Natural killer cell (primary cell): ENCODE results near the gene BMPR1A. TPM values are rescaled to one million over a fixed set of nuclear protein-coding genes. Genes with fewer than 3 reads are reported as not detected.

ENCODE experiments used
- ATAC-seq, 3 donors: fragments of 150-1000 bp in 2 of 3; fragments of 200-7000 bp in 1 of 3; cut with Tn5 transposase; 1 replicate in 1 of 3; 2 replicates in 2 of 3; pipeline ENCODE4 v1.10.0; 2021; ENCODE audit warnings: mild to moderate bottlenecking in 2 of 3, moderate library complexity in 2 of 3
- DNase-seq, 2 donors: peaks; one replicate each; pipeline versions ENCODE4 v3.0.0 to v3.0.0-alpha.2; 2013 to 2021; ENCODE audit warnings: mixed read lengths in 1 of 2
- H3K27ac ChIP-seq: one replicate; pipeline ENCODE4 v1.5.1; 2013; ENCODE audit warnings: mild to moderate bottlenecking, low read length
- H3K27me3 ChIP-seq: one replicate; pipeline ENCODE4 v1.6.1; 2013; ENCODE audit warnings: low read length; ENCODE audit not compliant: control insufficient read depth, insufficient read depth
- H3K36me3 ChIP-seq: one replicate; pipeline ENCODE4 v1.6.1; 2013; ENCODE audit warnings: low read length; ENCODE audit not compliant: control insufficient read depth, insufficient read depth
- H3K4me1 ChIP-seq: one replicate; pipeline ENCODE4 v1.6.1; 2013; ENCODE audit warnings: low read length; ENCODE audit not compliant: control insufficient read depth, insufficient read depth
- H3K4me3 ChIP-seq: one replicate; pipeline ENCODE4 v1.5.1; 2013; ENCODE audit warnings: low read length
- H3K9me3 ChIP-seq: one replicate; pipeline ENCODE4 v1.6.1; 2013; ENCODE audit warnings: low read length; ENCODE audit not compliant: control insufficient read depth, insufficient read depth
- H3K27ac Mint-ChIP-seq, 2 donors: one replicate each; pipeline ENCODE4 v1.8.0; 2022; ENCODE audit warnings: mild to moderate bottlenecking in 2 of 2, mixed read lengths in 2 of 2, moderate library complexity in 1 of 2
- H3K27me3 Mint-ChIP-seq, 2 donors: one replicate each; pipeline ENCODE4 v1.8.0; 2022; ENCODE audit warnings: low read depth in 2 of 2, mixed read lengths in 2 of 2
- H3K36me3 Mint-ChIP-seq: one replicate; pipeline ENCODE4 v1.8.0; 2022; ENCODE audit warnings: mixed read lengths
- H3K4me1 Mint-ChIP-seq, 2 donors: one replicate each; pipeline ENCODE4 v1.8.0; 2022; ENCODE audit warnings: mixed read lengths in 2 of 2
- H3K4me3 Mint-ChIP-seq: one replicate; pipeline ENCODE4 v1.8.0; 2022; ENCODE audit warnings: mild to moderate bottlenecking, moderate library complexity, mixed read lengths
- H3K9me3 Mint-ChIP-seq, 2 donors: one replicate each; pipeline ENCODE4 v1.8.0; 2022; ENCODE audit warnings: mixed read lengths in 2 of 2
- WGBS: methylation state at CpG from one replicate; pipeline ENCODE4 v1.1.7; 2013; ENCODE audit warnings: missing lambda C conversion rate; ENCODE audit not compliant: insufficient coverage; 5-methylcytosine and 5-hydroxymethylcytosine counted together
- intact Hi-C: fragments of 100-400 bp; cut with micrococcal nuclease; formaldehyde crosslinking; loops from one replicate; pipeline ENCODE4 v1.14.2; 2022
- total RNA-seq, 4 donors: library from RNA; stranded (reverse); fragments of 120-200 nt in 1 of 4; gene quantifications; one replicate each; pipeline versions ENCODE4 v1.2.3 to v1.2.4, GENCODE V29; 2013 to 2022
- TF ChIP-seq, protein P1 (sequence below): fragments of 200-600 bp; IDR thresholded peaks from one replicate; pipeline ENCODE4 v1.8.0; 2022; ENCODE audit warnings: antibody characterized with exemption

Gene BMPR1A
- total RNA-seq, 3 donors from 2014 or later (not counting 1 experiment from before 2014, with no cell fraction given): 5.5 to 8.1 (median 7.7) TPM

DNA sequence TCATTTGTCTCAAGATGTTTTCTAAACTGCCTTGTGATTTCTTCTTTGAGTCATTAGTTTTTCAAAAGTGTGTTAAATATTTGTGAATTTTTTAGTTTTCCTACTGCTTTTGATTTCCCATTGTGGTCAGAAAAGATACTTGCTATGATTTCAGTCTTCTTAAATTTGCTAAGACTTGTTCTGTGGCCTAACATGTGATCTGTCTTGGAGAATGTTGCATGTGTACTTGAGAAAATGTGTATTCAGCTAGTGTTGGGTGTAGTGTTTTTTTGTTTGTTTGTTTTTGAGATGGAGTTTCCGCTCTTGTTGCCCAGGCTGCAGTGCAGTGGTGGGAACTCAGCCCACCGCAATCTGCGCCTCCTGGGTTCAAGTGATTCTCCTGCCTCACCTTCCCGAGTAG, 28.6 kb downstream of the BMPR1A start:
- ATAC-seq: no peak
- no peak overlapping the region for H3K27ac ChIP-seq
- peaks cover 3% of the 10 kb centered on the region for H3K9me3 ChIP-seq
- no peak overlapping the region for H3K27ac Mint-ChIP-seq
- H3K36me3 ChIP-seq: no peaks in the 10 kb centered on the region
- H3K4me3 Mint-ChIP-seq: no peak overlapping the region
- H3K36me3 Mint-ChIP-seq: no peaks in the 10 kb centered on the region
- 95% methylated on average over 4 of the region's 4 CpGs for WGBS
- DNase-seq: no peak
- intact Hi-C loops: no loop called here
- H3K4me3 ChIP-seq: no peak overlapping the region
- peaks cover 0 to 3% of the 10 kb centered on the region in 2 donors for H3K27me3 Mint-ChIP-seq
- H3K4me1 Mint-ChIP-seq: no peaks in the 10 kb centered on the region
- H3K9me3 Mint-ChIP-seq: peaks cover 2 to 4% of the 10 kb centered on the region in 2 donors
- H3K27me3 ChIP-seq: no peaks in the 10 kb centered on the region
- no peaks in the 10 kb centered on the region for H3K4me1 ChIP-seq
- TF ChIP-seq, protein P1, sequence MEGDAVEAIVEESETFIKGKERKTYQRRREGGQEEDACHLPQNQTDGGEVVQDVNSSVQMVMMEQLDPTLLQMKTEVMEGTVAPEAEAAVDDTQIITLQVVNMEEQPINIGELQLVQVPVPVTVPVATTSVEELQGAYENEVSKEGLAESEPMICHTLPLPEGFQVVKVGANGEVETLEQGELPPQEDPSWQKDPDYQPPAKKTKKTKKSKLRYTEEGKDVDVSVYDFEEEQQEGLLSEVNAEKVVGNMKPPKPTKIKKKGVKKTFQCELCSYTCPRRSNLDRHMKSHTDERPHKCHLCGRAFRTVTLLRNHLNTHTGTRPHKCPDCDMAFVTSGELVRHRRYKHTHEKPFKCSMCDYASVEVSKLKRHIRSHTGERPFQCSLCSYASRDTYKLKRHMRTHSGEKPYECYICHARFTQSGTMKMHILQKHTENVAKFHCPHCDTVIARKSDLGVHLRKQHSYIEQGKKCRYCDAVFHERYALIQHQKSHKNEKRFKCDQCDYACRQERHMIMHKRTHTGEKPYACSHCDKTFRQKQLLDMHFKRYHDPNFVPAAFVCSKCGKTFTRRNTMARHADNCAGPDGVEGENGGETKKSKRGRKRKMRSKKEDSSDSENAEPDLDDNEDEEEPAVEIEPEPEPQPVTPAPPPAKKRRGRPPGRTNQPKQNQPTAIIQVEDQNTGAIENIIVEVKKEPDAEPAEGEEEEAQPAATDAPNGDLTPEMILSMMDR: no peak

DNA sequence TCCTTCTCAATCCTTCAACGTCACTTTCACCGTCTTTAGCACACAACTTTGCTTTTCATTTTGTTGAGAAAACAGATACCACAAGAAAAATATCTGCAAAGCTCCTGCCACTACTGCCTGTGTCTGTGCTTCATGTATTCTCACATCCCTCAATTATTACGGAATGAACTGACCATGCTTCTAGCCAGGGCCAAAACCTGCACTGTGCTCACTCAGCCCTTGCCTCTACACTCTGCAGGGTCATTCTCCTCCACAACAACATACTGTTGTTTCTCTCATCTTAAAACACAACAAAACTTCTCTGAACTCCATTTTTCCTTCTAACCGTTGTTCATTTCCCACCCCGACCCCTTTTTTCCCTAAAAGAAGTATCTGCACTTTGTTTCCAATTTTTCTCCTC, 29.5 kb downstream of the BMPR1A start:
- 90% methylated on average over 5 of the region's 5 CpGs for WGBS
- H3K9me3 ChIP-seq: peaks cover 3% of the 10 kb centered on the region

DNA sequence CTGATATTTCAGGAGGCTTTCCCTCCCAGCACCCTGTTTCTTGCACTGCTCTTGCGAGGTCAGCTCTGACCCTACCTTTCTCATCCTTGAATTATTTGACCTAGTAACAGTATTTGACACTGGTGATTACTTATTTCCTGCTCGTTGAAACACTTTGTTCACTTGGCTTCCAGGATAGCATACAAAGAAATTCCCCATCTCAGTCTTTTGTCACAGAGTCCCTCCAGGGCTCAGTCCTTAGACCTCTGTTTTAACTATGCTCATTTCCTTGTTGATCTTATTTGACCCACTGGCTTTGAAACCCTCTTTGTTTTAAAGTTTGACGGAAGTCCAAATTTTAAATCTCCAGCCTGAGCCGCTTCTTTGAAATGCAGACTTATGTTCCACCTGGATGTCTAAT, 29.9 kb downstream of the BMPR1A start:
- intact Hi-C loops: no loop called here
- DNase-seq (no peak), ATAC-seq (no peak)
- H3K27ac ChIP-seq: no peak overlapping the region
- H3K36me3 ChIP-seq: no peaks in the 10 kb centered on the region
- no peak overlapping the region for H3K4me3 Mint-ChIP-seq
- H3K27me3 ChIP-seq: no peaks in the 10 kb centered on the region
- no peak overlapping the region for H3K4me3 ChIP-seq
- peaks cover 3 to 4% of the 10 kb centered on the region in 2 donors for H3K9me3 Mint-ChIP-seq
- TF ChIP-seq, protein P1: no peak
- no peaks in the 10 kb centered on the region for H3K4me1 ChIP-seq
- H3K4me1 Mint-ChIP-seq: no peaks in the 10 kb centered on the region
- WGBS: 75% methylated on average over 4 of the region's 4 CpGs
- no peak overlapping the region for H3K27ac Mint-ChIP-seq
- H3K27me3 Mint-ChIP-seq: peaks cover 0 to 3% of the 10 kb centered on the region in 2 donors
- peaks cover 3% of the 10 kb centered on the region for H3K9me3 ChIP-seq
- no peaks in the 10 kb centered on the region for H3K36me3 Mint-ChIP-seq

More for the DNA sequence above, 29.5 kb downstream of the BMPR1A start:
- Histone ChIP-seq H3K4me1 (no peaks in the 10 kb centered on the region), H3K4me3 (no peak overlapping the region), H3K27me3 (no peaks in the 10 kb centered on the region), H3K36me3 (no peaks in the 10 kb centered on the region), H3K27ac (no peak overlapping the region)
- no peak overlapping the region for H3K27ac Mint-ChIP-seq
- no peaks in the 10 kb centered on the region for H3K36me3 Mint-ChIP-seq
- intact Hi-C loops: no loop called here
- ATAC-seq (no peak), DNase-seq (no peak)
- TF ChIP-seq, protein P1: no peak
- no peak overlapping the region for H3K4me3 Mint-ChIP-seq
- H3K27me3 Mint-ChIP-seq: peaks cover 0 to 3% of the 10 kb centered on the region in 2 donors
- H3K4me1 Mint-ChIP-seq: no peaks in the 10 kb centered on the region
- H3K9me3 Mint-ChIP-seq: peaks cover 3 to 4% of the 10 kb centered on the region in 2 donors

DNA sequence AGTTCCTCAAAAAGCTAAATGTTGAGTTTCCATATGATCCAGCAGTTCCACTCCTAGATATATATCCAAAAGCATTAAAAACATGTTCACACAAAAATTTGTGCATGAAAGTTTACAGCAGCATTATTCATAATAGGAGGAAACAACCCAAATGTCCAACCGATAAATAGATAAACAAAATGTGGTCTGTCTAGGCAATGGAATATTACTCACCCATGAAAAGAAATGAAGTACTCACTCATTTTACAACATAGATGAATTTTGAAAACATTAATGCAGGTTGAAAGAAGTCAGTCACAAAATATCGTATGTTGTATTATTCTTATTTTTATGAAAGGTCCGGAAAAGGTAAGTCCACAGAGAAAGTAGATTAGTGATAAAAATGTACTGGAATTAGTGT, 34.0 kb downstream of the BMPR1A start:
- Mint-ChIP-seq H3K9me3 (peaks cover 0 to 3% of the 10 kb centered on the region in 2 donors), H3K27ac (no peak overlapping the region), H3K4me1 (no peaks in the 10 kb centered on the region), H3K27me3 (no peaks in the 10 kb centered on the region), H3K4me3 (no peak overlapping the region), H3K36me3 (no peaks in the 10 kb centered on the region)
- H3K27me3 ChIP-seq: no peaks in the 10 kb centered on the region
- peaks cover 3% of the 10 kb centered on the region for H3K9me3 ChIP-seq
- H3K36me3 ChIP-seq: no peaks in the 10 kb centered on the region
- intact Hi-C loops: no loop called here
- no peaks in the 10 kb centered on the region for H3K4me1 ChIP-seq
- WGBS: 94% methylated on average over 2 of the region's 3 CpGs
- H3K27ac ChIP-seq: no peak overlapping the region
- DNase-seq (no peak), ATAC-seq (no peak)
- TF ChIP-seq, protein P1: no peak
- H3K4me3 ChIP-seq: no peak overlapping the region
